ENCODE results near the gene CD22. TPM values are rescaled to one million over a fixed set of nuclear protein-coding genes. Genes with fewer than 3 reads are reported as not detected.

Gene CD22
- total RNA-seq, 1 experiment from 2014 or later: not detected

DNA sequence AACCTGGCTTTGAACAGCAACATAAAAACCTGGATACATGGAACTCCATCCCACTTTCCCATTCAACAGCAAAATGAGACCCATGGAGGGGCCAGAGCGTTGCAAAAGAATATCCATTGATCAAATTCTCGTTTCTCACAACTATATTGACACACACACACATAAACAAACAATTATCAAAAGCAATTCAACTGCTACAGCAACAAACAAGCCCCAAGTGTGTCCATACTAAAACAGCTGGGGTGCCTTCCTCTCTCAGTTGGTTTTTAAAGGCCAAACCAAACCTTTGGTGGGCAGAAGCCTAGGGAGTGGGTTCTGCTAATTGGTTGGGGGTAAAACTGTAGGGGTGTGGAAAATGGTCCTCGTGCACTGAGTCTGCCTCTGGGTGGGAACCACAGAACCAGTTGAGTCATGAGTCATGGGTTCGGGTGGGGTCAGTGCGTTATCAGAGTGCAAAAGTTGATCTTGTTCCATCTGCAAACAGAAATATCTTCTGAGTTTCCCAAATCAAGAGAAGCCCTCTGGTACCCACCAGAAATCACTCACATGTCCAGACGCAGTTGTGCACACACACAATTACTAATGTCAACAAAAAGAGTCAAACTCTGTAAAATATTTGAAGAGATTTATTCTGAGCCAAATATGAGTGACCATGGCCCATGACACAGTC lies 60.3 kb downstream of the CD22 start:
- H3K4me3 ChIP-seq (ENCODE audit: low read depth, low read length, poor library complexity, severe bottlenecking): no peak overlapping the region
- no peak overlapping the region for H3K27ac ChIP-seq (ENCODE audit: low read depth, low read length, poor library complexity, severe bottlenecking)
- DNase-seq (ENCODE audit: low spot score): no peak
- H3K4me1 ChIP-seq (ENCODE audit: insufficient read depth, low read length, poor library complexity, severe bottlenecking): no peaks in the 10 kb centered on the region
- H3K36me3 ChIP-seq (ENCODE audit: insufficient read depth, low read length, poor library complexity, severe bottlenecking): no peaks in the 10 kb centered on the region
- peaks cover 16% of the 10 kb centered on the region for H3K9me3 ChIP-seq (ENCODE audit: low read depth, low read length, poor library complexity, severe bottlenecking)
- H3K27me3 ChIP-seq (replicated peaks; ENCODE audit: insufficient read depth, low read depth, low read length, poor library complexity): no peaks in the 10 kb centered on the region
- ChIA-PET CTCF (no interaction called here), POLR2A (ENCODE audit: low non-redundant PET) (no interaction called here)
- intact Hi-C loops (cut with micrococcal nuclease; ENCODE audit: unreplicated experiment): no loop called here
- no TSS peak for BruUV-seq (replicated peaks)
- TF ChIP-seq EZH2 (IDR thresholded peaks at IDR 0.05; ENCODE audit: borderline replicate concordance, low read depth, low read length, poor library complexity, severe bottlenecking): no peak
- TF ChIP-seq, protein P1, sequence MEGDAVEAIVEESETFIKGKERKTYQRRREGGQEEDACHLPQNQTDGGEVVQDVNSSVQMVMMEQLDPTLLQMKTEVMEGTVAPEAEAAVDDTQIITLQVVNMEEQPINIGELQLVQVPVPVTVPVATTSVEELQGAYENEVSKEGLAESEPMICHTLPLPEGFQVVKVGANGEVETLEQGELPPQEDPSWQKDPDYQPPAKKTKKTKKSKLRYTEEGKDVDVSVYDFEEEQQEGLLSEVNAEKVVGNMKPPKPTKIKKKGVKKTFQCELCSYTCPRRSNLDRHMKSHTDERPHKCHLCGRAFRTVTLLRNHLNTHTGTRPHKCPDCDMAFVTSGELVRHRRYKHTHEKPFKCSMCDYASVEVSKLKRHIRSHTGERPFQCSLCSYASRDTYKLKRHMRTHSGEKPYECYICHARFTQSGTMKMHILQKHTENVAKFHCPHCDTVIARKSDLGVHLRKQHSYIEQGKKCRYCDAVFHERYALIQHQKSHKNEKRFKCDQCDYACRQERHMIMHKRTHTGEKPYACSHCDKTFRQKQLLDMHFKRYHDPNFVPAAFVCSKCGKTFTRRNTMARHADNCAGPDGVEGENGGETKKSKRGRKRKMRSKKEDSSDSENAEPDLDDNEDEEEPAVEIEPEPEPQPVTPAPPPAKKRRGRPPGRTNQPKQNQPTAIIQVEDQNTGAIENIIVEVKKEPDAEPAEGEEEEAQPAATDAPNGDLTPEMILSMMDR (conservative IDR thresholded peaks at IDR 0.05; ENCODE audit: low read depth, low read length): no peak

DNA sequence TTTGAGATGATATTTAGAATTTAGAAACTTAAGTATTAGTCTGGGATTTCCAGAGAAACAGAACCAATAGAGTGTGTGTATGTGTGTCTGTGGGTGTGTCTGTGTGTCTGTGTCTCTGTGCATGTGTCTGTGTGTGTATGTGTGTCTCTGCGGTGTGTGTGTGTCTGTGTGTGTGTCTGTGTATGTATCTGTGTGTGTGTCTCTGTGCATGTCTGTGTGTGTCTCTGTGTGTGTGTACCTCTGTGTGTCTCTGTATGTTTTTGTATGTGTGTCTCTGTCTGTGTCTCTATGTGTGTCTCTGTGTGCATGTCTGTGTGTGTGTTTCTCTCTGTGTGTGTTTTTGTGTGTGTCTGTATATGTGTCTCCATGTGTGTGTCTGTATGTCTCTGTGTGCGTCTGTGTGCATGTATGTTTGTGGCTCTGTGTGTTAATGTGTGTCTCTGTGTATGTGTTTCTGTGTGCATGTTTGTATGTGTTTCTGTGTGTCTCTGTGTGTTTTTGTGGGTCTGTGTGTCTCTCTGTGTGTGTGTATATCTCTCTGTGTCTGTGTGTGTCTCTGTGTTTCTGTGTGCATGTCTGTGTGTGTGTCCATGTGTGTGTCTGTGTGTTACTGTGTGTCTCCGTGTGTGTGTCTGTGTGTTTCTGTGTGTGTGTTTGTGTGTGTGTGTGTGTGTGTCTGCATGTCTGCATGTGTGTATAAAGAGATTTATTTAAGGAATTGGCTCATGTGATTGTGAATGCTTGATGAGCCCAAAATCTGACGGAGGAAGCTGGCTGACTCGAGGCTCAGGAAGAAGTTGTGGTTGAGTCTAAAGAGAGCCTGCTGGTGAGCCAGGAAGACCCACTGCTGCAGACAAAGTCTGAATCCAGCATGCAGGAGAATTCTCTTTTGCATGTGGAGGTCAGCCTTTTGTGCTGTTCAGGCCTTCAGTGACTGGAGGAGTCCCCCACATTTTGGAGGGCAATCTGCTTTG lies 64.0 kb downstream of the CD22 start:
- no peaks in the 10 kb centered on the region for H3K27me3 ChIP-seq (replicated peaks; ENCODE audit: insufficient read depth, low read depth, low read length, poor library complexity)
- H3K27ac ChIP-seq (ENCODE audit: low read depth, low read length, poor library complexity, severe bottlenecking): no peak overlapping the region
- POLR2A ChIA-PET (ENCODE audit: low non-redundant PET): no interaction called here
- TF ChIP-seq EZH2 (IDR thresholded peaks at IDR 0.05; ENCODE audit: borderline replicate concordance, low read depth, low read length, poor library complexity, severe bottlenecking): no peak
- TF ChIP-seq, protein P1 (conservative IDR thresholded peaks at IDR 0.05; ENCODE audit: low read depth, low read length): no peak
- CTCF ChIA-PET: no interaction called here
- no TSS peak for BruUV-seq (replicated peaks)
- H3K9me3 ChIP-seq (ENCODE audit: low read depth, low read length, poor library complexity, severe bottlenecking): no peaks in the 10 kb centered on the region
- H3K4me3 ChIP-seq (ENCODE audit: low read depth, low read length, poor library complexity, severe bottlenecking): no peak overlapping the region
- no peaks in the 10 kb centered on the region for H3K36me3 ChIP-seq (ENCODE audit: insufficient read depth, low read length, poor library complexity, severe bottlenecking)
- no peak for DNase-seq (ENCODE audit: low spot score)
- no peaks in the 10 kb centered on the region for H3K4me1 ChIP-seq (ENCODE audit: insufficient read depth, low read length, poor library complexity, severe bottlenecking)
- intact Hi-C loops (cut with micrococcal nuclease; ENCODE audit: unreplicated experiment): no loop called here

DNA sequence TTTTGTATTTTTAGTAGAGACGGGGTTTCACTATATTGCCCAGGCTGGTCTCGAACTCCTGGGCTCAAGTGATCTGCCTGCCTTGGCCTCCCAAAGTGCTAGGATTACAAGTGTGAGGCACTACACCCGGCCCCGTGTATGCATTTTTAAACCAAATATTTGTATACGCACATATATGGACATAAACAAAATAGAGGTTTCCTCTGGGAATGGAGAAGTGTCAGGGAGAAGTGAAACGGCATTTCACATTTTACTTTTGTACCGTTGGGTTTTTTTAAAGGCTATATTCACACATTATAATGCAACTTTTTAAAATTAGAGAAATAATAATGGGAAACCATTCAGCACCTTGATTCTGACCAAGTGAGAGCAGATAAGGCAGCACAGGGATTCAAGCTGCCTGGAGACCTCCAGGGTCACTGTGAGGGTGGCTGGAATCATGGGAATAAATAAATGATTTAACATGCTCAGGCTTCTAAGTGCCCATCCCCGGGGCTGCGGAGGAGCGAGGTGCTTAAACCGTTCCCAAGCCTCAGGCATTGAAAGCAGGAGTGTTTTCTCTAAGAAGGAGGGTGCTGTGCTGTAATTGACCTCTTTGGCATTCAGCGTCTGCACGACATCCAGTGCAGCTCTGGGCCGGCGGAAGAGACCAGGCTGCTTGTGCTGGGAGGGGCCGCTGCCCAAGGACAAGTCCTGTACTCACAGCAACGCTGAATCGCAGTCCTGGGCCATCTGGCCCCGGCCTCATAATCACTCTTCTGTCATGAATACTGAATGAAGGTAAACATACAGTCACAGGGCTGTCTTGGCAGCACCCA lies 66.6 kb downstream of the CD22 start:
- no peak overlapping the region for H3K27ac ChIP-seq (ENCODE audit: low read depth, low read length, poor library complexity, severe bottlenecking)
- H3K4me3 ChIP-seq (ENCODE audit: low read depth, low read length, poor library complexity, severe bottlenecking): no peak overlapping the region
- BruUV-seq (replicated peaks): no TSS peak
- TF ChIP-seq, protein P1 (conservative IDR thresholded peaks at IDR 0.05; ENCODE audit: low read depth, low read length): no peak
- TF ChIP-seq EZH2 (IDR thresholded peaks at IDR 0.05; ENCODE audit: borderline replicate concordance, low read depth, low read length, poor library complexity, severe bottlenecking): no peak
- no peak for DNase-seq (ENCODE audit: low spot score)
- no peaks in the 10 kb centered on the region for H3K4me1 ChIP-seq (ENCODE audit: insufficient read depth, low read length, poor library complexity, severe bottlenecking)
- H3K36me3 ChIP-seq (ENCODE audit: insufficient read depth, low read length, poor library complexity, severe bottlenecking): no peaks in the 10 kb centered on the region
- POLR2A ChIA-PET (ENCODE audit: low non-redundant PET): interaction anchor here (0.5 kb wide), 1 partner anchor 127 kb away, joined by 3 read pairs; no protein-coding TSS in a partner anchor
- no peaks in the 10 kb centered on the region for H3K9me3 ChIP-seq (ENCODE audit: low read depth, low read length, poor library complexity, severe bottlenecking)
- CTCF ChIA-PET: no interaction called here
- no peaks in the 10 kb centered on the region for H3K27me3 ChIP-seq (replicated peaks; ENCODE audit: insufficient read depth, low read depth, low read length, poor library complexity)
- intact Hi-C loops (cut with micrococcal nuclease; ENCODE audit: unreplicated experiment): no loop called here
